SK-N-SH treated with all-trans-retinoic acid at 6 μM for 48 hours (cell line): ENCODE data around the gene KRTAP19-8.

Experiments used
- ARNTL ChIP-seq: fragments of 450-650 bp; formaldehyde crosslinking; IDR thresholded peaks from 2 replicates; pipeline ENCODE4 v1.5.0; 2020; ENCODE audit warnings: low read depth, mild to moderate bottlenecking, moderate library complexity, borderline replicate concordance
- BACH2 ChIP-seq: fragments of 250-450 bp; sonication (Bioruptor Pico); IDR thresholded peaks from 2 replicates; pipeline ENCODE4 v1.9.0; 2021; ENCODE audit warnings: mild to moderate bottlenecking, borderline replicate concordance
- CREB5 ChIP-seq: fragments of 250-450 bp; sonication (Bioruptor Pico); IDR thresholded peaks from 2 replicates; pipeline ENCODE4 v1.5.1; 2020; ENCODE audit warnings: low read depth, mild to moderate bottlenecking, moderate library complexity
- ESRRG ChIP-seq: fragments of 250-450 bp; sonication (Bioruptor Pico); IDR thresholded peaks from 2 replicates; pipeline ENCODE4 v1.6.1; 2021; ENCODE audit warnings: mild to moderate bottlenecking
- ISL1 ChIP-seq: fragments of 250-450 bp; sonication (Bioruptor Pico); IDR thresholded peaks from 2 replicates; pipeline ENCODE4 v2.1.2; 2022; ENCODE audit warnings: mild to moderate bottlenecking, moderate library complexity
- SNAI2 ChIP-seq: fragments of 250-450 bp; sonication (Bioruptor Pico); IDR thresholded peaks from 2 replicates; pipeline ENCODE4 v1.5.0; 2020; ENCODE audit warnings: mild to moderate bottlenecking, moderate library complexity
- TOX ChIP-seq: fragments of 250-450 bp; sonication (Bioruptor Pico); IDR thresholded peaks from 2 replicates; pipeline ENCODE4 v1.8.0; 2021; ENCODE audit warnings: mild to moderate bottlenecking, moderate library complexity, borderline replicate concordance
- ZFP3 ChIP-seq: fragments of 250-450 bp; sonication (Bioruptor Pico); IDR thresholded peaks from 2 replicates; pipeline ENCODE4 v1.5.0; 2020; ENCODE audit warnings: mild to moderate bottlenecking, moderate library complexity
- ZNF565 ChIP-seq: fragments of 450-650 bp; formaldehyde crosslinking; conservative IDR thresholded peaks from 2 replicates; pipeline ENCODE4 v1.5.0; 2020; ENCODE audit warnings: low read depth, mild to moderate bottlenecking, moderate library complexity
- TF ChIP-seq, protein P1 (sequence below): fragments of 250-450 bp; sonication (Bioruptor Pico); IDR thresholded peaks from 2 replicates; pipeline ENCODE4 v1.5.0; 2020; ENCODE audit warnings: mild to moderate bottlenecking, moderate library complexity
- TF ChIP-seq, protein P2 (sequence below): fragments of 250-450 bp; sonication (Bioruptor Pico); IDR thresholded peaks from 2 replicates; pipeline ENCODE4 v1.8.0; 2020; ENCODE audit warnings: mild to moderate bottlenecking, moderate library complexity, borderline replicate concordance
- TF ChIP-seq, protein P3 (sequence below): fragments of 250-450 bp; sonication (Bioruptor Pico); IDR thresholded peaks from 2 replicates; pipeline ENCODE4 v1.5.1; 2021; ENCODE audit warnings: mild to moderate bottlenecking, moderate library complexity

DNA sequence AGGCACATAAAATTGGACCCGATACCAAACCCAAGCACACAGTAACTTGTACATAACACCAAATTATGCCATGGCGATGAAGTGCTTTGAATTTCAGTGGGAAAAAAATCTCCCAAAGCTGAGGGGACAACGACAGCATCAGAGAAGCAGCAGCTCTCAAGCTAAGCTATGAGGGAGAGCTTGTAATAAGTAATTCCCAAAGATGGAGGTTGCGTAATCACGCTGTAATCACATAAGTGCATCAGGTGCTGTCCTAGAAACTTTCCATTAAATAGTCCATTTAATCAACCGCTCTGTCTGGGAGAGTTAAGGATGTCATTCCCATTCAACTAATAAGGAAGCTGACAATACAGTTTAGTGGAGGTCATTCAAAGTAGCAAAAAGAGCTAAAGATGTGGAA, 37.6 kb upstream of the KRTAP19-8 start:
- TF ChIP-seq ISL1 (CRISPR knock-in tag) (no peak), ARNTL (CRISPR knock-in tag) (no peak), TOX (CRISPR knock-in tag) (no peak), BACH2 (CRISPR knock-in tag) (no peak), CREB5 (CRISPR knock-in tag) (no peak), ZFP3 (CRISPR knock-in tag) (no peak), ZNF565 (CRISPR knock-in tag) (no peak), ESRRG (CRISPR knock-in tag) (no peak), SNAI2 (CRISPR knock-in tag) (no peak)
- TF ChIP-seq, protein P1, sequence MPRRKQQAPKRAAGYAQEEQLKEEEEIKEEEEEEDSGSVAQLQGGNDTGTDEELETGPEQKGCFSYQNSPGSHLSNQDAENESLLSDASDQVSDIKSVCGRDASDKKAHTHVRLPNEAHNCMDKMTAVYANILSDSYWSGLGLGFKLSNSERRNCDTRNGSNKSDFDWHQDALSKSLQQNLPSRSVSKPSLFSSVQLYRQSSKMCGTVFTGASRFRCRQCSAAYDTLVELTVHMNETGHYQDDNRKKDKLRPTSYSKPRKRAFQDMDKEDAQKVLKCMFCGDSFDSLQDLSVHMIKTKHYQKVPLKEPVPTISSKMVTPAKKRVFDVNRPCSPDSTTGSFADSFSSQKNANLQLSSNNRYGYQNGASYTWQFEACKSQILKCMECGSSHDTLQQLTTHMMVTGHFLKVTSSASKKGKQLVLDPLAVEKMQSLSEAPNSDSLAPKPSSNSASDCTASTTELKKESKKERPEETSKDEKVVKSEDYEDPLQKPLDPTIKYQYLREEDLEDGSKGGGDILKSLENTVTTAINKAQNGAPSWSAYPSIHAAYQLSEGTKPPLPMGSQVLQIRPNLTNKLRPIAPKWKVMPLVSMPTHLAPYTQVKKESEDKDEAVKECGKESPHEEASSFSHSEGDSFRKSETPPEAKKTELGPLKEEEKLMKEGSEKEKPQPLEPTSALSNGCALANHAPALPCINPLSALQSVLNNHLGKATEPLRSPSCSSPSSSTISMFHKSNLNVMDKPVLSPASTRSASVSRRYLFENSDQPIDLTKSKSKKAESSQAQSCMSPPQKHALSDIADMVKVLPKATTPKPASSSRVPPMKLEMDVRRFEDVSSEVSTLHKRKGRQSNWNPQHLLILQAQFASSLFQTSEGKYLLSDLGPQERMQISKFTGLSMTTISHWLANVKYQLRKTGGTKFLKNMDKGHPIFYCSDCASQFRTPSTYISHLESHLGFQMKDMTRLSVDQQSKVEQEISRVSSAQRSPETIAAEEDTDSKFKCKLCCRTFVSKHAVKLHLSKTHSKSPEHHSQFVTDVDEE (CRISPR knock-in tag): no peak
- TF ChIP-seq, protein P2, sequence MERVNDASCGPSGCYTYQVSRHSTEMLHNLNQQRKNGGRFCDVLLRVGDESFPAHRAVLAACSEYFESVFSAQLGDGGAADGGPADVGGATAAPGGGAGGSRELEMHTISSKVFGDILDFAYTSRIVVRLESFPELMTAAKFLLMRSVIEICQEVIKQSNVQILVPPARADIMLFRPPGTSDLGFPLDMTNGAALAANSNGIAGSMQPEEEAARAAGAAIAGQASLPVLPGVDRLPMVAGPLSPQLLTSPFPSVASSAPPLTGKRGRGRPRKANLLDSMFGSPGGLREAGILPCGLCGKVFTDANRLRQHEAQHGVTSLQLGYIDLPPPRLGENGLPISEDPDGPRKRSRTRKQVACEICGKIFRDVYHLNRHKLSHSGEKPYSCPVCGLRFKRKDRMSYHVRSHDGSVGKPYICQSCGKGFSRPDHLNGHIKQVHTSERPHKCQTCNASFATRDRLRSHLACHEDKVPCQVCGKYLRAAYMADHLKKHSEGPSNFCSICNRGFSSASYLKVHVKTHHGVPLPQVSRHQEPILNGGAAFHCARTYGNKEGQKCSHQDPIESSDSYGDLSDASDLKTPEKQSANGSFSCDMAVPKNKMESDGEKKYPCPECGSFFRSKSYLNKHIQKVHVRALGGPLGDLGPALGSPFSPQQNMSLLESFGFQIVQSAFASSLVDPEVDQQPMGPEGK (CRISPR knock-in tag): no peak
- TF ChIP-seq, protein P3, sequence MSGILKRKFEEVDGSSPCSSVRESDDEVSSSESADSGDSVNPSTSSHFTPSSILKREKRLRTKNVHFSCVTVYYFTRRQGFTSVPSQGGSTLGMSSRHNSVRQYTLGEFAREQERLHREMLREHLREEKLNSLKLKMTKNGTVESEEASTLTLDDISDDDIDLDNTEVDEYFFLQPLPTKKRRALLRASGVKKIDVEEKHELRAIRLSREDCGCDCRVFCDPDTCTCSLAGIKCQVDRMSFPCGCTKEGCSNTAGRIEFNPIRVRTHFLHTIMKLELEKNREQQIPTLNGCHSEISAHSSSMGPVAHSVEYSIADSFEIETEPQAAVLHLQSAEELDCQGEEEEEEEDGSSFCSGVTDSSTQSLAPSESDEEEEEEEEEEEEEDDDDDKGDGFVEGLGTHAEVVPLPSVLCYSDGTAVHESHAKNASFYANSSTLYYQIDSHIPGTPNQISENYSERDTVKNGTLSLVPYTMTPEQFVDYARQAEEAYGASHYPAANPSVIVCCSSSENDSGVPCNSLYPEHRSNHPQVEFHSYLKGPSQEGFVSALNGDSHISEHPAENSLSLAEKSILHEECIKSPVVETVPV (CRISPR knock-in tag): no peak
